HepG2 (cell line): Measurements from ENCODE around the gene CNTN5. TPM values are rescaled to one million over a fixed set of nuclear protein-coding genes. Genes with fewer than 3 reads are reported as not detected.

Source experiments
- ATAC-seq: fragments of 200-7000 bp; cut with Tn5 transposase; 3 replicates; pipeline ENCODE4 v1.9.1; 2020; ENCODE audit warnings: mild to moderate bottlenecking, moderate library complexity
- BruUV-seq: library from RNA; stranded (reverse); fragments of 400-500 nt; replicated peaks from 2 replicates; lab custom pipeline; 2021; lab: Mats Ljungman, UMichigan
- CTCF ChIA-PET: fragments of 300-600 bp; formaldehyde crosslinking; extraction: SDS; loops from one replicate; lab custom pipeline; 2021; ENCODE audit warnings: low total read pairs, inconsistent platforms, low intra/inter-chr PET ratio; lab: Yijun Ruan, JAX
- POLR2A ChIA-PET: fragments of 350-600 bp; sonication (Branson Sonifier 250); formaldehyde crosslinking; loops from one replicate; lab custom pipeline; 2020; ENCODE audit warnings: antibody characterized with exemption, inconsistent platforms; lab: Yijun Ruan, JAX
- DNase-seq: peaks from one replicate; pipeline ENCODE4 v3.0.0-alpha.2; 2015; ENCODE audit warnings: low spot score
- FAIRE-seq: peaks from 3 replicates; lab custom pipeline; 2011; peaks lifted over from hg19 to GRCh38; lab: Jason Lieb, UNC
- H2AFZ ChIP-seq: one replicate; pipeline ENCODE4 v1.6.1; 2011; ENCODE audit warnings: low read length, inconsistent platforms
- H3K27ac ChIP-seq: fragments of 300-600 bp; 3 replicates; pipeline ENCODE4 v1.8.0; 2011; ENCODE audit warnings: mixed run types, mild to moderate bottlenecking, mixed read lengths, low read length, inconsistent platforms; ENCODE audit not compliant: insufficient read depth; ENCODE audit errors: extremely low read length
- H3K27me3 ChIP-seq, 2 experiments: fragments of 200-600 bp in 1 of 2; 2 replicates in 1 of 2; 3 replicates in 1 of 2; pipeline versions ENCODE4 v1.6.0 to v1.8.0; 2011; ENCODE audit warnings: low read length in 2 of 2, mild to moderate bottlenecking in 2 of 2, moderate library complexity in 2 of 2, inconsistent platforms in 1 of 2; ENCODE audit not compliant: insufficient read depth in 2 of 2, control insufficient read depth in 1 of 2
- H3K36me3 ChIP-seq, 2 experiments: fragments of 200-600 bp in 1 of 2; replicated peaks in 1 of 2; 2 replicates in 1 of 2; 3 replicates in 1 of 2; pipeline versions ENCODE4 v1.5.1 to v1.8.0; 2011; ENCODE audit warnings: low read length in 2 of 2, inconsistent platforms in 1 of 2; ENCODE audit not compliant: insufficient read depth in 2 of 2, control insufficient read depth in 1 of 2
- H3K4me1 ChIP-seq: 2 replicates; pipeline ENCODE4 v1.5.1; 2012; ENCODE audit warnings: low read length, inconsistent platforms; ENCODE audit not compliant: insufficient read depth
- H3K4me2 ChIP-seq: 2 replicates; pipeline ENCODE4 v1.6.0; 2011; ENCODE audit warnings: low read depth, low read length, inconsistent platforms
- H3K4me3 ChIP-seq, 3 experiments: fragments of 200-600 bp in 1 of 3; sonication (generic), shearing (Covaris generic) in 1 of 3; replicated peaks in 1 of 3; 2 replicates each; pipeline ENCODE4 v1.5.1; 2011 to 2016; ENCODE audit warnings: low read length in 3 of 3, inconsistent platforms in 2 of 3, low read depth in 2 of 3, mild to moderate bottlenecking in 2 of 3, control low read depth in 1 of 3, mixed read lengths in 1 of 3; ENCODE audit not compliant: insufficient read depth in 1 of 3
- H3K79me2 ChIP-seq: one replicate; pipeline ENCODE4 v1.6.1; 2011; ENCODE audit warnings: low read length, inconsistent platforms; ENCODE audit not compliant: insufficient read depth
- H3K9ac ChIP-seq: 2 replicates; pipeline ENCODE4 v1.6.0; 2011; ENCODE audit warnings: mild to moderate bottlenecking, low read depth, low read length, inconsistent platforms; ENCODE audit not compliant: insufficient read depth
- H3K9me3 ChIP-seq: 2 replicates; pipeline ENCODE4 v1.5.1; 2012; ENCODE audit warnings: mild to moderate bottlenecking, low read length
- H4K20me1 ChIP-seq: 2 replicates; pipeline ENCODE4 v1.6.0; 2011; ENCODE audit warnings: inconsistent platforms, mild to moderate bottlenecking, low read length, moderate library complexity; ENCODE audit not compliant: insufficient read depth
- DMAP1 ChIP-seq: IDR thresholded peaks from 2 replicates; pipeline ENCODE4 v1.6.1; 2016
- ERF ChIP-seq: IDR thresholded peaks from 2 replicates; pipeline ENCODE4 v1.6.1; 2018; ENCODE audit warnings: missing biosample characterization, missing genetic modification reagents
- PITX1 ChIP-seq: sonication (generic); formaldehyde crosslinking; IDR thresholded peaks from 2 replicates; pipeline ENCODE4 v1.5.1; 2020; ENCODE audit warnings: mild to moderate bottlenecking, missing genetic modification reagents
- REPIN1 ChIP-seq: sonication (generic); formaldehyde crosslinking; IDR thresholded peaks from 2 replicates; pipeline ENCODE4 v1.8.0; 2022; ENCODE audit warnings: missing genetic modification reagents, low read depth, mild to moderate bottlenecking, borderline replicate concordance
- SMAD1 ChIP-seq: sonication (generic); formaldehyde crosslinking; IDR thresholded peaks from 2 replicates; pipeline ENCODE4 v1.4.0; 2020; ENCODE audit warnings: missing genetic modification reagents, low read depth, mild to moderate bottlenecking, borderline replicate concordance
- ZNF552 ChIP-seq: sonication (generic); formaldehyde crosslinking; IDR thresholded peaks from 2 replicates; pipeline ENCODE4 v1.9.0; 2022; ENCODE audit warnings: missing genetic modification reagents, mild to moderate bottlenecking, borderline replicate concordance
- ZNF737 ChIP-seq: sonication (generic); formaldehyde crosslinking; IDR thresholded peaks from 2 replicates; pipeline ENCODE4 v1.5.0; 2020; ENCODE audit warnings: missing genetic modification reagents, mild to moderate bottlenecking, borderline replicate concordance
- ZNF777 ChIP-seq: sonication (generic); formaldehyde crosslinking; IDR thresholded peaks from 2 replicates; pipeline ENCODE4 v1.4.0; 2020; ENCODE audit warnings: missing genetic modification reagents
- ZNF780A ChIP-seq: sonication (generic); formaldehyde crosslinking; IDR thresholded peaks from 2 replicates; pipeline ENCODE4 v1.8.0; 2022; ENCODE audit warnings: mild to moderate bottlenecking, missing genetic modification reagents, moderate library complexity
- ZNF883 ChIP-seq: sonication (generic); formaldehyde crosslinking; IDR thresholded peaks from 2 replicates; pipeline ENCODE4 v1.5.1; 2020; ENCODE audit warnings: mild to moderate bottlenecking, missing genetic modification reagents; ENCODE audit errors: not compliant biosample characterization
- WGBS: methylation state at CpG from one replicate; pipeline ENCODE4 v1.1.6; 2017; ENCODE audit warnings: low lambda C conversion rate; 5-methylcytosine and 5-hydroxymethylcytosine counted together
- in situ Hi-C: cut with HindIII; loops from 2 replicates; pipeline ENCODE4 v1.10.0; 2017; ENCODE audit warnings: low pct_unique_long_range_greater_than_20kb; ENCODE audit not compliant: extremely low pct_ligation_motif_present
- intact Hi-C: fragments of 100-400 bp; cut with micrococcal nuclease; formaldehyde crosslinking; loops from one replicate; pipeline ENCODE4 v1.10.0; 2022; ENCODE audit not compliant: unreplicated experiment
- polyA plus RNA-seq, 8 experiments: library from polyadenylated mRNA; depleted of rRNA in 3 of 8; stranded (reverse) in 7 of 8; unstranded in 1 of 8; fragments of >200 nt; fragmentation: Illumina TruSeq in 4 of 8; extraction: Trizol in 4 of 8; gene quantifications; 2 replicates each; pipeline versions ENCODE4 v1.2.1 to v1.2.3, GENCODE V29; 2011 to 2016; ENCODE audit warnings: low read depth in 4 of 8, missing spikeins in 1 of 8, mixed read lengths in 1 of 8; ENCODE audit not compliant: insufficient read depth in 1 of 8
- total RNA-seq, 5 experiments: library from RNA; depleted of rRNA; stranded (reverse); fragments of >200 nt; fragmentation: Illumina TruSeq; extraction: Trizol; gene quantifications; 2 replicates each; pipeline ENCODE4 v1.2.3, GENCODE V29; 2016; ENCODE audit warnings: low read depth in 1 of 5
- TF ChIP-seq, protein P1 (sequence below): sonication (generic); formaldehyde crosslinking; IDR thresholded peaks from 2 replicates; pipeline ENCODE4 v1.4.0; 2020; ENCODE audit warnings: missing genetic modification reagents
- TF ChIP-seq, protein P2 (sequence below): sonication (generic); formaldehyde crosslinking; IDR thresholded peaks from 2 replicates; pipeline ENCODE4 v1.5.0; 2020; ENCODE audit warnings: missing genetic modification reagents, mild to moderate bottlenecking, borderline replicate concordance
- TF ChIP-seq, protein P3 (sequence below): sonication (generic); formaldehyde crosslinking; IDR thresholded peaks from 2 replicates; pipeline ENCODE4 v1.9.0; 2021; ENCODE audit warnings: missing genetic modification reagents, borderline replicate concordance

CNTN5 gene
- total and polyA plus RNA-seq, 2 of the 13 experiments (the other 11 are each of a cell fraction or from before 2014, with no cell fraction given), result not detected

DNA sequence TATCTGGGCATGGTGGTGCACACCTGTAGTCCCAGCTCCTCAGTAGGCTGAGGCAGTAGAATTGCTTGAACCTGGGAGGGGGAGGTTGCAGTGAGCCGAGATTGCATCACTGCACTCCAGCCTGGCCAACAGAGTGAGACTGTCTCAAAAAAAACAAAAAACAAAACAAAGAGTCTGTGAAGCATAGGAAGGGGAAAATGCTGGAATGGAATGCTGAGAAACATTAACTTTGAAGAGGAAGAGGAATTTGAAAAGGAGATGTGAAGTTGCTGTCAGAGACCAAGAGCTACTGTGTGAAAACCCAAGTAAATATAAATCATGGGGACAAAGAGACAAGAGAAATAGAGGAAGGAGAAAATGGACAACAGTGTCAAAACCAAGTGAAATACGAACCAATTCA is 1211.3 kb downstream of the CNTN5 start (continued):
- TF ChIP-seq, protein P1, sequence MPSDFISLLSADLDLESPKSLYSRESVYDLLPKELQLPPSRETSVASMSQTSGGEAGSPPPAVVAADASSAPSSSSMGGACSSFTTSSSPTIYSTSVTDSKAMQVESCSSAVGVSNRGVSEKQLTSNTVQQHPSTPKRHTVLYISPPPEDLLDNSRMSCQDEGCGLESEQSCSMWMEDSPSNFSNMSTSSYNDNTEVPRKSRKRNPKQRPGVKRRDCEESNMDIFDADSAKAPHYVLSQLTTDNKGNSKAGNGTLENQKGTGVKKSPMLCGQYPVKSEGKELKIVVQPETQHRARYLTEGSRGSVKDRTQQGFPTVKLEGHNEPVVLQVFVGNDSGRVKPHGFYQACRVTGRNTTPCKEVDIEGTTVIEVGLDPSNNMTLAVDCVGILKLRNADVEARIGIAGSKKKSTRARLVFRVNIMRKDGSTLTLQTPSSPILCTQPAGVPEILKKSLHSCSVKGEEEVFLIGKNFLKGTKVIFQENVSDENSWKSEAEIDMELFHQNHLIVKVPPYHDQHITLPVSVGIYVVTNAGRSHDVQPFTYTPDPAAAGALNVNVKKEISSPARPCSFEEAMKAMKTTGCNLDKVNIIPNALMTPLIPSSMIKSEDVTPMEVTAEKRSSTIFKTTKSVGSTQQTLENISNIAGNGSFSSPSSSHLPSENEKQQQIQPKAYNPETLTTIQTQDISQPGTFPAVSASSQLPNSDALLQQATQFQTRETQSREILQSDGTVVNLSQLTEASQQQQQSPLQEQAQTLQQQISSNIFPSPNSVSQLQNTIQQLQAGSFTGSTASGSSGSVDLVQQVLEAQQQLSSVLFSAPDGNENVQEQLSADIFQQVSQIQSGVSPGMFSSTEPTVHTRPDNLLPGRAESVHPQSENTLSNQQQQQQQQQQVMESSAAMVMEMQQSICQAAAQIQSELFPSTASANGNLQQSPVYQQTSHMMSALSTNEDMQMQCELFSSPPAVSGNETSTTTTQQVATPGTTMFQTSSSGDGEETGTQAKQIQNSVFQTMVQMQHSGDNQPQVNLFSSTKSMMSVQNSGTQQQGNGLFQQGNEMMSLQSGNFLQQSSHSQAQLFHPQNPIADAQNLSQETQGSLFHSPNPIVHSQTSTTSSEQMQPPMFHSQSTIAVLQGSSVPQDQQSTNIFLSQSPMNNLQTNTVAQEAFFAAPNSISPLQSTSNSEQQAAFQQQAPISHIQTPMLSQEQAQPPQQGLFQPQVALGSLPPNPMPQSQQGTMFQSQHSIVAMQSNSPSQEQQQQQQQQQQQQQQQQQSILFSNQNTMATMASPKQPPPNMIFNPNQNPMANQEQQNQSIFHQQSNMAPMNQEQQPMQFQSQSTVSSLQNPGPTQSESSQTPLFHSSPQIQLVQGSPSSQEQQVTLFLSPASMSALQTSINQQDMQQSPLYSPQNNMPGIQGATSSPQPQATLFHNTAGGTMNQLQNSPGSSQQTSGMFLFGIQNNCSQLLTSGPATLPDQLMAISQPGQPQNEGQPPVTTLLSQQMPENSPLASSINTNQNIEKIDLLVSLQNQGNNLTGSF, result no peak
- TF ChIP-seq PITX1 (CRISPR knock-in tag) (no peak), ZNF883 (CRISPR knock-in tag) (no peak), ZNF777 (no peak), ZNF737 (CRISPR knock-in tag) (no peak)

DNA sequence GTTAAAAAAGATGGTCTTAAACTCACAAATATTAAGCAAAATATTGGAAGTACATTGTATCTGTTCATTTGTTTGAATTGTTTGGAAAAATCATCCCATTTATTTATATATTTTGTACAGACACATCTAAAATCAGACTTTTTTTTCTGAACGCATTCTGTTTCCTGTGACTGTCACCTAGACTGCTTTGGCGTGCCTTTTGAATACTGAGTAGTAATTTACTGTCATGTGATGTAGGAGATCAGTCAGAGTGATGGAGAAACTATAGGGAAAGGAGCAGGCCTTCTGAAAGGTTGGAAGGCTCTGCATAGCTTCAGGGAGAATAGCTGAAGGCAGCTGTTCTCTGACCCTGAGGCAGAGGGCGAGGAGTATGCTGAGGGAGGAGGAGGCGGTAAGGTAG is 1214.3 kb downstream of the CNTN5 start:
- Histone ChIP-seq H3K4me1 (no peaks in the 10 kb centered on the region), H3K79me2 (no peaks in the 10 kb centered on the region), H3K27me3 (no peaks in the 10 kb centered on the region), H3K4me2 (no peak overlapping the region), H3K4me3 (no peak overlapping the region), H3K9me3 (no peaks in the 10 kb centered on the region), H3K9ac (no peak overlapping the region), H3K36me3 (no peaks in the 10 kb centered on the region), H2AFZ (no peak overlapping the region), H3K27ac (no peak overlapping the region), H4K20me1 (no peaks in the 10 kb centered on the region)
- intact Hi-C loops, result no loop called here
- DNase-seq, result no peak
- no peak for ATAC-seq
- 22% methylated on average over 4 of the region's 4 CpGs for WGBS
- no TSS peak for BruUV-seq
- POLR2A ChIA-PET, result no interaction called here
- FAIRE-seq, result no peak
- CTCF ChIA-PET, result no interaction called here
- in situ Hi-C loops, result no loop called here
- TF ChIP-seq REPIN1 (CRISPR knock-in tag), result no peak
- TF ChIP-seq ERF (CRISPR knock-in tag), result no peak
- no peak for TF ChIP-seq SMAD1 (CRISPR knock-in tag)
- TF ChIP-seq, protein P2, sequence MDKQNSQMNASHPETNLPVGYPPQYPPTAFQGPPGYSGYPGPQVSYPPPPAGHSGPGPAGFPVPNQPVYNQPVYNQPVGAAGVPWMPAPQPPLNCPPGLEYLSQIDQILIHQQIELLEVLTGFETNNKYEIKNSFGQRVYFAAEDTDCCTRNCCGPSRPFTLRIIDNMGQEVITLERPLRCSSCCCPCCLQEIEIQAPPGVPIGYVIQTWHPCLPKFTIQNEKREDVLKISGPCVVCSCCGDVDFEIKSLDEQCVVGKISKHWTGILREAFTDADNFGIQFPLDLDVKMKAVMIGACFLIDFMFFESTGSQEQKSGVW, result no peak
- TF ChIP-seq ZNF552 (CRISPR knock-in tag), result no peak
- TF ChIP-seq, protein P3, sequence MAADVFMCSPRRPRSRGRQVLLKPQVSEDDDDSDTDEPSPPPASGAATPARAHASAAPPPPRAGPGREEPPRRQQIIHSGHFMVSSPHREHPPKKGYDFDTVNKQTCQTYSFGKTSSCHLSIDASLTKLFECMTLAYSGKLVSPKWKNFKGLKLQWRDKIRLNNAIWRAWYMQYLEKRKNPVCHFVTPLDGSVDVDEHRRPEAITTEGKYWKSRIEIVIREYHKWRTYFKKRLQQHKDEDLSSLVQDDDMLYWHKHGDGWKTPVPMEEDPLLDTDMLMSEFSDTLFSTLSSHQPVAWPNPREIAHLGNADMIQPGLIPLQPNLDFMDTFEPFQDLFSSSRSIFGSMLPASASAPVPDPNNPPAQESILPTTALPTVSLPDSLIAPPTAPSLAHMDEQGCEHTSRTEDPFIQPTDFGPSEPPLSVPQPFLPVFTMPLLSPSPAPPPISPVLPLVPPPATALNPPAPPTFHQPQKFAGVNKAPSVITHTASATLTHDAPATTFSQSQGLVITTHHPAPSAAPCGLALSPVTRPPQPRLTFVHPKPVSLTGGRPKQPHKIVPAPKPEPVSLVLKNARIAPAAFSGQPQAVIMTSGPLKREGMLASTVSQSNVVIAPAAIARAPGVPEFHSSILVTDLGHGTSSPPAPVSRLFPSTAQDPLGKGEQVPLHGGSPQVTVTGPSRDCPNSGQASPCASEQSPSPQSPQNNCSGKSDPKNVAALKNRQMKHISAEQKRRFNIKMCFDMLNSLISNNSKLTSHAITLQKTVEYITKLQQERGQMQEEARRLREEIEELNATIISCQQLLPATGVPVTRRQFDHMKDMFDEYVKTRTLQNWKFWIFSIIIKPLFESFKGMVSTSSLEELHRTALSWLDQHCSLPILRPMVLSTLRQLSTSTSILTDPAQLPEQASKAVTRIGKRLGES (CRISPR knock-in tag), result no peak
- no peak for TF ChIP-seq ZNF780A (CRISPR knock-in tag)
- no peak for TF ChIP-seq DMAP1 (CRISPR knock-in tag)
